Stimulated activated CD8-positive, alpha-beta memory T cell treated with anti-CD3 and anti-CD28 coated beads, Interleukin-7, amount 100 ng/mL, for 24 hours (primary cell): Measurements from ENCODE around the gene CCDC88A.
"Not testable (repeated sequence)": the region's sequence is repeated elsewhere in the genome, so short reads cannot be mapped to it uniquely, and the experiment has no call there.

Experiments
- DNase-seq: peaks from one replicate; pipeline ENCODE4 v3.0.0-alpha.2; 2020; ENCODE audit warnings: low read depth

The CCDC88A gene

GRCh38 chr2:55421326-55421725 is 1.7 kb upstream of the CCDC88A start:
- DNase-seq, result no peak

DNA sequence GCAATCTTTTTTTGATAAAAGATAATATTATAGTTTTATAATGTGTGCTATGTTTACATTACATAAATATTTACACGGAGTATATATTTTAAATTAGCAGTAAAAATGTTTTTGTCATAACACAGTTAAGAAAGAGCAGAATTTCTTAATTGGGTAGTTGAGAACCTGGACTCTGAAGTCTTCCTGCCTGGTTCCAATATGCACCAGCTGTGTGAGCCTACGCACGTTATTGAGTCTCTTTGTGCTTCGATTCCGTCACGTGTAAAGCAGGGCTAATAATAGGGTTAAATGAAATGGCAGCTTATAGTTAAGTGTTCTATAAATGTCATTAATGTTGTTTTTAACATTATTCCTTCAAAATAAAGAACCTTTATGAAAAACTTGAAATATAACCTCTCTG is 1.2 kb upstream of the CCDC88A start:
- no peak for DNase-seq

- DNase-seq, result no peak
Measured at GRCh38 chr2:55420439-55420725, 726 bp upstream of the CCDC88A start.

DNA sequence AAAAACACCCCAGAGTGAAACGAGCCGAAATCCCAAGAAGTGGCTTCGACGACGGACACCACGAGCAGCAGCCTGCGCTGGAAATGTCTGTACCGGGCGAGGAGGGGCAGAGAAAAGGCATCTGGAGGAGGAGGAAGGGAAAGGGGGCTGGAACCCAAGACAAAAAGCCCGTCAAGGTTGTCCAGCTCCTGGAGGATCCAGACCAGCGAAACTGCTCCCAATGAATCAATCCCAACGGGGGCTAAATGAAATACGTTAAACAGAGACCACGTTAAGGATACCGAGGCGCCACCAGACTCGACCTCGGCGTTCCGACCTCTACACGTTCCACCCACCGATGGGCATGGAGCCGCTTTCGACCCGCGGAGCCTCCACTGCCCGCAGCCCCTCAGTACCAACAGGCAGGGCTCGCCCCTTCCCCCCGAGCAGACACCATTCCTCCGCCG is 400 bp downstream of the CCDC88A start:
- DNase-seq, result peak; percentile 4

- no peak for DNase-seq
Measured at GRCh38 chr2:55418512-55419232, 984 bp downstream of the CCDC88A start.

GRCh38 chr2:55418072-55418471 is 1.6 kb downstream of the CCDC88A start:
- DNase-seq, result no peak

DNA sequence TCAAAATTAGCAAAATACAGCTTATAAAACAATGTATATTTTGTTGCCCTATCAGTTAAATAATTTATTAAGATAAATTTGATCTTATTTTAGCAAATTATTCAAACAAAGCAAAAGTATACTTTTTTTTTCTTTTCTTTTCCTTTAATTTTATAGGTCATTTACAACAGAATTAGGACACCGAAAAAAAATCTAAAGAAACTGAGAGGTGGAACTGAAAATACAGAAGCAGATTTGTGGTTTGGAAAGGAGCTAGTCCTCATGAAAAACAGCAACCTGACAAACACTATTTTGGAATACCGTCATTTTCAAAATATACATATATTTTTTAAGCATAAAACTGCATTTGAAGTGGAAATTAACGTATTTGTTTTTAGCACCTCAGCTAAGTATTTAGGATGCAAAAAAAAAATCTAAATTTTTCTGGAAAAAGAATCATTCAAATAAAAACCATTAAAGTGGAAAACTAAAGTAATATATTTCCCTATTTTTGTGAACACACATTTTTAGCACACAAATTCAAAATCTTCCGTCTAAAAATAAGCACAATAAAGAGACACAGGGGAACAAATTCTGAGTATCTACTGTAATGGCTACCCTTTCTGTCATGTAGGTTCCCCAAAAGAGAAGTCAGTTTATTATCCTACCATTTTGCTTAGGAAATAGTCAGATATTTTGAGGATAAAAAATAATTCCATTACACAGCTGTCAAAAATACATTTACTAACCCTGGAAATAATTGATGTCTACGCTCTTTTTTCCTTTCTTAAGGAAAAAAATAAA is 2.7 kb downstream of the CCDC88A start:
- DNase-seq, result no peak

- no peak for DNase-seq
Measured at GRCh38 chr2:55415300-55415699, 4.4 kb downstream of the CCDC88A start.

- no peak for DNase-seq
Measured at GRCh38 chr2:55408918-55409868, 10.5 kb downstream of the CCDC88A start.

GRCh38 chr2:55408098-55408882 is 11.4 kb downstream of the CCDC88A start:
- DNase-seq, result no peak

- no peak for DNase-seq
Measured at GRCh38 chr2:55405116-55405515, 14.5 kb downstream of the CCDC88A start.

GRCh38 chr2:55403256-55403998 is 16.2 kb downstream of the CCDC88A start:
- DNase-seq, result no peak

DNA sequence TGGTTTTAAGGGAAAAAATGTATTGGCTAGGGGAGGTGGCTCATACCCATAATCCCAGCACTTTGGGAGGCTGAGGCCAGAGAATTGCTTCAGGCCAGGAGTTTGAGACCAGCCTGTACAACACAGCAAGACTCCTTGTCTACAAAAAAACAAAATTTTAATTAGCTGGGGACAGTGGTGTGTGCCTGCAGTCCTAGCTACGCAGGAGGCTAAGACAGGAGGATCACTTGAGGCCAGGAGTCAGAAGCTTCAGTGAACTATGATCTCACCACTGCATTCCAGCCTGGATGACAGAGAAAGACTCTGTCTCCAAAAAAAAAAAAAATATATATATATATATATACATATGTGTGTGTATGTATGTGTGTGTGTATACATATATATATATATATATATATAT is 18.5 kb downstream of the CCDC88A start:
- no peak for DNase-seq

GRCh38 chr2:55400332-55400731 is 19.3 kb downstream of the CCDC88A start:
- no peak for DNase-seq

- no peak for DNase-seq
Measured at GRCh38 chr2:55399815-55400214, 19.8 kb downstream of the CCDC88A start.

- no peak for DNase-seq
Measured at GRCh38 chr2:55395724-55396605, 23.7 kb downstream of the CCDC88A start.

GRCh38 chr2:55391615-55392242 is 27.9 kb downstream of the CCDC88A start:
- DNase-seq, result no peak

DNA sequence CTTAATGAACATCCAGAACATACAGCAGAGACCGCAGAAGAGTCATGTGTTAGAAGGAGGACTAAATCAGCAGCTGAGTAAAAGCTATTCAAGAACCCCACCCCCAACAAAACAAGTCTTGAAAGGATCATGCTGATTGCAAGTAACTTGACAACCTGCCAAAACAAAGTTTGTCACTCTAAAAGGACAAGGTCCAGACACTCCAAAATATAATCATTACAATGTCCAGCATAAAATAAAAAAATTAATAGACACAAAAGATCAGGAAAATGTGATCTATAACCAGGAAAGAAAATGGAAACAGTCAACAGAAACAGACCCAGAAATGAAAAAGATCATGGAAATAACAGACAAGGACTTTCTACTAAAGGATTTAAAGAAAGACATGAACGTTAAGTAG is 28.5 kb downstream of the CCDC88A start:
- DNase-seq, result no peak

DNA sequence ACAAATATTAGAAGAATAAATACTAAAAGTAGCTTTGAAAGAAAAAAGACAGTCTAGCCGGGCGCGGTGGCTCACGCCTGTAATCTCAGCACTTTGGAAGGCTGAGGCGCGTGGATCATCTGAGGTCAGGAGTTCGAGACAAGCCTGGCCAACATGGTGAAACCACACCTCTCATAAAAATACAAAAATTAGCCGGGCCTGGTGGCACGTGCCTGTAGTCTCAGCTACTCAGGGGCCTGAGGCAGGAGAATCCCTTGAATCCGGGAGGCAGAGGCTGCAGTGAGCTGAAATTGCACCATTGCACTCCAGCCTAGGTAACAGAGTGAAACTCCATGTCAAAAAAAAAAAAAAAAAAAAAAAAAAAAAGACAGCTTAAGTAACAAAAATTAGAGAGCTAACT is 34.1 kb downstream of the CCDC88A start:
- not testable (repeated sequence) for DNase-seq

GRCh38 chr2:55384786-55385185 is 34.9 kb downstream of the CCDC88A start:
- no peak for DNase-seq
